GM12801 (cell line): ENCODE data around the gene GARIN6.

Experiments used
- TF ChIP-seq, protein P1 (sequence below): IDR thresholded peaks from one replicate; pipeline ENCODE4 v1.5.1; 2011; ENCODE audit warnings: control low read depth; ENCODE audit not compliant: insufficient read length; ENCODE audit errors: extremely low read depth

Gene GARIN6

DNA sequence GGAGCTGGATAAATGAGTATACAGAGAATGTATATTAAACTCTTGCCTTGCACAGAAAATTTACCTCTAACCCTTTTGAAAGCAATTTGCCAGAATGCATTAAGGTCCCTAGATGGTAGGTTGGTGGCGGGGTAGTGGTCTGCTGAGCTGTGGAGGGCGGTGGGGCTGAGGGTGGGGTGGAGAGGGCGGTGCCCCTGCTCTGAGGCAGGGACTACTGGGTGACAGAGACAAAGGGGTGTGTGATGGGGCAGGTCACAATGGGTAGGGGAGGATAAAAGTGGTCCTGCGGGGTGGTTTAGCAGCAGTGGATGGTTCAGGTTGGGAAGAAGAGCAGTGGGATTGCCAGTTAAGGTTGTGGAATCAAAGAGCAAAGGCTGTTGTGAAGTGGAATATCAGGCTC lies at the start of gene GARIN6:
Gene GARIN6 (plus strand): TSS at position 301 of the 400 bp plus-strand sequence. CDS start 422 bp downstream, outside the sequence.
- TF ChIP-seq, protein P1, sequence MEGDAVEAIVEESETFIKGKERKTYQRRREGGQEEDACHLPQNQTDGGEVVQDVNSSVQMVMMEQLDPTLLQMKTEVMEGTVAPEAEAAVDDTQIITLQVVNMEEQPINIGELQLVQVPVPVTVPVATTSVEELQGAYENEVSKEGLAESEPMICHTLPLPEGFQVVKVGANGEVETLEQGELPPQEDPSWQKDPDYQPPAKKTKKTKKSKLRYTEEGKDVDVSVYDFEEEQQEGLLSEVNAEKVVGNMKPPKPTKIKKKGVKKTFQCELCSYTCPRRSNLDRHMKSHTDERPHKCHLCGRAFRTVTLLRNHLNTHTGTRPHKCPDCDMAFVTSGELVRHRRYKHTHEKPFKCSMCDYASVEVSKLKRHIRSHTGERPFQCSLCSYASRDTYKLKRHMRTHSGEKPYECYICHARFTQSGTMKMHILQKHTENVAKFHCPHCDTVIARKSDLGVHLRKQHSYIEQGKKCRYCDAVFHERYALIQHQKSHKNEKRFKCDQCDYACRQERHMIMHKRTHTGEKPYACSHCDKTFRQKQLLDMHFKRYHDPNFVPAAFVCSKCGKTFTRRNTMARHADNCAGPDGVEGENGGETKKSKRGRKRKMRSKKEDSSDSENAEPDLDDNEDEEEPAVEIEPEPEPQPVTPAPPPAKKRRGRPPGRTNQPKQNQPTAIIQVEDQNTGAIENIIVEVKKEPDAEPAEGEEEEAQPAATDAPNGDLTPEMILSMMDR: no peak

DNA sequence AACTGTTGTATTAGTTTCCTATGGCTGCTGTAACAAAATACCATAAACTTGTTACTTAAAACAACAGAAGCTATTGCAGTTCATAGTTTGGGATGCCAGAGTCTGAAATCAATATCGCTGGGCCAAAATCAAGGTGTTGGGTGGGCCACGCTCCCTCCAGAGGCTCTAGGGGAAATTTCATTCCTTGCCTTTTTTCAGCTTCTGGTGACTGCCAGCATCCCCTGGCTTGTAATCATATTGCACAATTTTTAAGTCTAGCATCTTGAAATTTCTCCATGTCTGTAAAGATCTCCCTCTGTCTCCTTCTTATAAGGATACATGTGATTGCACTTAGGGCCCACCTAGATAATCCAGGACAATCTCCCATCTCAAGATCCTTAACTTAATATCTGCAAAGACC lies 48.8 kb upstream of the GARIN6 start:
- TF ChIP-seq, protein P1: no peak

DNA sequence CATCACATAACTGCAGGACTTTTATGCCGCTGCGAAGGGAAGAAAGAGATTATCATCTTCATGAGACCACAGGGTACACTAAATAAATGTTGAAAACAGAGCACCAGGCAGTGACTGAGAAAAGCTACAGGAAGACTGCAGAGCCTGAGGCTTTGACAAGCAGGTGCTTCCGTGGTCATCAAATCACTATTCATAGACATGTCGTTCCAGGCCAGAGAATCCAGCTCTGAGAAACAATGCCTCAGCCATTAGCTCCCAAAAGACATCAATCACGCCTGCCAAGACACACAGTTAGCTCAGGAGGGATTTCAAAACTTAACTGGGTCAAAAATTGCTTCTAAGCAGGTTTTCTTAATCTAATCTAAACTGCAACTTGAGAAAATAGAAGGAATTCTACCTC lies 47.2 kb upstream of the GARIN6 start:
- TF ChIP-seq, protein P1: no peak

DNA sequence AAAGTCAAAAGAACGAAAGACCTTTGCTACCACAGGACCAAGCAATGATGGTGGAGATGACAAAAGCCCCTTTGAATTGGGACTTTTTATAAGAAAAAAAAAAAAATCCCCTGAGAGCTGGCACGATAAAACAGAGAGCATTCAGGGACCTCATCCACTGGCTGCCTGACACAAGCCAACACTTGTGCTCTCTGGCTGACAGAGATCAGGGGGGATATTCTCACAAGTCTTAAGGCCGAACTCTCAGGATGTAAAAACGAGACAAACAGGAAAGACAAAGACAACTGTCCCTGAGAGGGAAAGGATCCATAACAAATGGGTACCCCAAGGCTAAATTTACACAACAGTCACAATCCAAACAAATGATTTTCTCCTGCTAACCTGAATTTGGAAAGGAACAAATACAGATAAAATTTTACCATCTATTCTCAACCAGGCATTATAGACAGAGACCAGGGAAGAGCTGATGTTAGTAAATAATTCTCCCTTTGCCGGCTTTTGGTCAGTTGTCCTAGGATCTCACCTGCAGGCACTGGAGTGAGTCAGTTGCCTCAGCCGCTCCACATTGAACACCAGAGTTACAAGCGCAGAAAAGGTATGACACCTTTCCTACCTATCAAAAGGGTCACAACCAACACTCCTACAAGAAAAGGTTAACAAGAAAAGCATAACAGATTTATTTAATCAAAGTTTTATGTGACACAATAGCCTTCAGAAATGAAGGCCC lies 37.9 kb upstream of the GARIN6 start:
- TF ChIP-seq, protein P1: no peak

DNA sequence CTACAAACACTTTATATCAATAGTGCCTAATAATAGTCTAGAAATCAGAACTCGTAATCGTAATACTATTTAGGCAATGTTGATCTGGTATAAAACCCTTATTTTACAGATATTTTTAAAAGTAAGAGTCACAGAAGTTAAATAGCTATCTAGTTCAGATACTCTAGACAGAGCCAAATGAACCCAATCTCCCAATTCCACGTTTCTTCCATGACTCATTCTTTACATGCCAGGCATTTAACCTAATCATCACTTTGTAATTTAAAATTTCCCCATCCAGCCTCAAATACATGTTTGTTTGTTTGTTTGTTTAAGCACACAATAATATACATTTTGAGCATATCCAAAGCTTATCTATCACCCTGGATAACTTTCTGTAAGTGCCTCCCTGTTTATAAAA lies 36.4 kb upstream of the GARIN6 start:
- TF ChIP-seq, protein P1: no peak

DNA sequence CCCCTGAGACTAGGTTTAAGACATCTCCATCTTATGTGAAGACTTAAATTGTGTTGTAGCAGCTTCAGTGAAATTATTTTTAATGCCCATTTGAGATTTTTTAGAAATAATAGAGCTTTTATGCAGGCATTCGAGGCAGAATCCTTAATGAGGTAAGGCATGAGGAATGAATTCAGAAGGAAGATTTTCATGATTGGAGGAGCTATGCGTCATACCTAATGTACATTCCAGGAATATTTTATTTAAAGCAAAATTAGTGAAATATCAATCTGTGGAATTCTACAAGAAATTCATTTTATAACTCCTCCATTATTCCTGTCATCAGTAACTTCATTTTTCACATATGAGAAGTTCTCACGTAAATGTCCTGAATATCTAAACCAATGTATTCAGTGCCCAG lies 36.0 kb upstream of the GARIN6 start:
- TF ChIP-seq, protein P1: no peak

DNA sequence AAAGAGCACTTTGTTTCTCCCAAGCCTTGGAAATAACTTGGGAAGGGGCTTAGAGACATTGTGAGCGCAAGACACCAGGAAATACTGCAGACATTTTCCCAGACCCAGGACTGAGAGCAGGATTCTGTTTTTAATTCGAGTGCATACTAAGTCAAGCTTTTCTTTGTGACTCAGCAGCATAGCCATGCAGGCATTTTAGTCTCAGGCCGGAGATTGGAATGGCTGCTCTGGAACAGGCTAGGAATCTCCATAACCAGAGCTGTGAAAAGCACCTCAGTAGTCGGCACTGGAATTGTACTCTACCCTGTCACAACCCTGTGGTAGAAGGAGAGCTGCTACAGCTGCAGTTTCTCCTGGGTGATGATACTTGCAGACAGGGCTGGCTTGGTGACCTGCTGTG lies 28.9 kb upstream of the GARIN6 start:
- TF ChIP-seq, protein P1: no peak
